GM10266 (cell line): ENCODE measurements around the gene SERGEF.

Experiments used
- DNase-seq: peaks from one replicate; pipeline ENCODE4 v3.0.0; 2012; ENCODE audit errors: extremely low spot score
- CTCF ChIP-seq: IDR thresholded peaks from 2 replicates; pipeline ENCODE4 v1.5.1; 2012; ENCODE audit warnings: mild to moderate bottlenecking, low read depth; ENCODE audit not compliant: control insufficient read depth, insufficient read depth; ENCODE audit errors: missing control alignments

Gene SERGEF

GRCh38 chr11:17932472-17932871 is 80.4 kb downstream of the SERGEF start:
- DNase-seq, result no peak
- no peak for TF ChIP-seq CTCF

- no peak for DNase-seq
- no peak for TF ChIP-seq CTCF
Observed at GRCh38 chr11:17931595-17931994, 81.3 kb downstream of the SERGEF start.

- no peak for DNase-seq
Observed at GRCh38 chr11:17930544-17931125, 82.2 kb downstream of the SERGEF start.

GRCh38 chr11:17929171-17929570 is 83.7 kb downstream of the SERGEF start:
- no peak for TF ChIP-seq CTCF
- DNase-seq, result no peak

More at GRCh38 chr11:17930544-17931125, 82.2 kb downstream of the SERGEF start:
- no peak for TF ChIP-seq CTCF

- no peak for TF ChIP-seq CTCF
- no peak for DNase-seq
Observed at GRCh38 chr11:17927681-17928343, 85.0 kb downstream of the SERGEF start.

- no peak for DNase-seq
- TF ChIP-seq CTCF, result no peak
Observed at GRCh38 chr11:17927041-17927440, 85.8 kb downstream of the SERGEF start.

- TF ChIP-seq CTCF, result no peak
- no peak for DNase-seq
Observed at GRCh38 chr11:17924713-17925112, 88.1 kb downstream of the SERGEF start.
